SH-SY5Y (cell line): ENCODE measurements around the gene PELI1.

Experiments
- GATA2 ChIP-seq: IDR thresholded peaks from 2 replicates; pipeline ENCODE4 v1.6.1; 2011; ENCODE audit warnings: mild to moderate bottlenecking, low read depth, low read length
- GATA3 ChIP-seq: IDR thresholded peaks from 2 replicates; pipeline ENCODE4 v1.6.1; 2011; ENCODE audit warnings: low read depth, mild to moderate bottlenecking, low read length, moderate library complexity

GRCh38 chr2:64189167-64189566 is 44.9 kb upstream of the PELI1 start:
- no peak for TF ChIP-seq GATA2
- no peak for TF ChIP-seq GATA3
